Activated T-helper 1 cell treated with Interleukin-2 at 50 U/mL for 16 hours (primary cell): Measurements from ENCODE around the gene PRR36.
"Not testable (repeated sequence)": the region's sequence is repeated elsewhere in the genome, so short reads cannot be mapped to it uniquely, and the experiment has no call there.

Source experiments
- DNase-seq: peaks from one replicate; pipeline ENCODE4 v3.0.0-alpha.2; 2020; ENCODE audit warnings: low read depth

PRR36 gene

GRCh38 chr19:7859831-7860713 lies 14.1 kb downstream of the PRR36 start:
- no peak for DNase-seq

DNA sequence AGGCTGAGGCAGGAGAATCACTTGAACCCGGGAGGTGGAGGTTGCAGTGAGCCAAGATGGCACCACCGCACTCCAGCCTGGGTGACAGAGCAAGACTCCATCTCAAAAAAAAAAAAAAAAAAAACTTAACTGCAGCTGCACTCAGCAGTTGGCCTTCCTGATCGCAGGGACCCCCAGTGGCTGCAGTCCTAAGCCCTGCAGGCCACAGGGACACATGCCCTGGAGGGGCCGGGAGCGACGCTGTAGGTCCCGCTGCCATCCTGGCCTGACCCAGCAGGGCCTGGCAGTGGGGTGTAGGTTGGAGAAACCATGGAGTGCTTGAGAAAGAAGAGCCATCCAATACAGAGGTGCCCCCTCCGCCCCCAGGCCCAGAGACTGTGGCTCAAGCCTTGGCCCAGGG lies 15.1 kb downstream of the PRR36 start:
- not testable (repeated sequence) for DNase-seq

- DNase-seq: no peak
Observed at GRCh38 chr19:7858109-7858770, 15.9 kb downstream of the PRR36 start.

DNA sequence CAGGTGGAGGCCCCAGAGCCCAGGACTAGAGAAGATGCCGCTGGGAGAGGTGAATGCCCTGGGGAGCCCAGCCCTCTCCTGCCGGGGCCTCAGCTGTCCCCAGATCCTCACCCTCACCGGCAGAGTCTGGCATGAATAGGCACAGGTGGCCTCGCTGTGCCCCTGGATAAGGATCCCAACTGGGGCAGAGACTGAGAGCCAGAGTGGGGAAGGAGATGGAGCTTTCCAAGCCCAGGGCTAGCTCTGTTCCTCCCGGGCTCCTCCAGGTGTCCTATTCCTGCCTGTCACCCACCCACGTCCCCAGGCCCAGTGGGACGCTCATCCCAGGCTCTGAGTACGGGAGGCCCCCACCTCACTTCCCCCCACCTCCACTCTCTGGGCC lies 16.5 kb downstream of the PRR36 start:
- DNase-seq: no peak

DNA sequence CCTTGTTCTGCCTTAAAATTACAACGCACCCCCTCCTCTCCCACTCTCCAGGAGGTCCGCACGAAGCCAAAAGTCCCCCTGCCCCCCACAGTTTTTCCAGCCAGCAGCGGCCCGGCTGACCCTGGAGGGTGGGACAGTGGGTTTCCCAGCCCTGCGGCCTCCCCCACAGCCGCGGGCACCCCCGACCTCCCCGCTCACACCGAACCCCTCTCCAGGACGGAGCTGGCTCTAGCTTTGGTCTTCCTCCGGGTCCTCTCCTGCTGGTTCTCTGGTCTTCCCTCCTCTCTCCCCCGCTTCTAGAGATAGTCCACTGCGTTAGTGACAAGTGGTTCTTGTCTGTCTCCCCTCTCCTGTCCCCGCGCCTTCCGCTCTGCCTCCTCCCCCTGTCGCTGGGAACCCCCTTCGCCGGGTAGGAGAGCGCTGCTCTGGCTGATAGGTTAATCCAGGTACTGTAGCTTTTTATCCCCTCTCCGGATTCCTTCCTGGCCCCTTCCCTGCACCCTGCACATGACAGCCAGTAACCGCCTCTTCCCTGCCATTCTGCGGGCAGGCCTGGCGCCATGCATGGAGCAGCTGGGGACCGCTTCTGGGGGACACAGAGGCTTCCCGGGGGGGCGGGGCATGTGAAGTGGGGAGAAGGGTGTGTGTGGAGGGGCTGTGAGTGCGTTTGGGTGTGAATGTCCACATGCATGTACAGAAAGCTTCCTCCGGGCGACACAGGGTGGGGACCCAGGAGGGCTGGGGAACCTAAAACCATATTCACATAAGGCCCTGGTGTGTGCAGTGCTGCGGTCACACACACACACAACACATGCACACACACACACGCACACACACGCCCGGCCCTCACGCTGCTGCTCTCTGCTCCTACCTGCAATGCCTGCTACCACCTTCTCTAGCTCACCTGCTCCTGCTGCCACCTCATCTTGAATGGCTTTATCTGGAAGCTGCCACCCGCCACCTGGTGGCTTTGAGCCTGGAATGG lies 17.2 kb downstream of the PRR36 start:
- no peak for DNase-seq

DNA sequence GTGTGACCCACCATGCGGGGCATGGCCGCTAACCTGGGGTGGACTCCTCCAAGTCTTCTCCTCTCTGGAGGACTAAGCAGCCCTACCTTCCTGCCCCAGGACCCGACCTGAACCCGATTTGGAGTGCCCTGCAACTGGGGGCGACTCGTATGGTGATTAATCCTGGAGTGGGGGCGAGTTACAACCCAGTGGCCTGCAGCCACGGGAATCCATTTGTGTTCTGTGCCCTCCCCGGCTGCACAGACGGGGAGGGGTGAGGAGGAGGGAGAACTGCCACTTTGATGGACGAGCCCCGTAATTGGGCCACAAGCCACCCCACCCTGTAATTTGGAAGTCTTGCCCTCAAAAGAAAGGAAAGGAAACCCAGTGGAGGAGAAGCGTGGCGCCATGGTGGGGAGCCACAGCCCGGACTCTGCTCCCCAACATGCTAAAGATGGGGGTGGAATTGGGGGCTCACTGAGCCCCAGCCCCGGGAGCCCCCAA lies 18.0 kb downstream of the PRR36 start:
- no peak for DNase-seq

DNA sequence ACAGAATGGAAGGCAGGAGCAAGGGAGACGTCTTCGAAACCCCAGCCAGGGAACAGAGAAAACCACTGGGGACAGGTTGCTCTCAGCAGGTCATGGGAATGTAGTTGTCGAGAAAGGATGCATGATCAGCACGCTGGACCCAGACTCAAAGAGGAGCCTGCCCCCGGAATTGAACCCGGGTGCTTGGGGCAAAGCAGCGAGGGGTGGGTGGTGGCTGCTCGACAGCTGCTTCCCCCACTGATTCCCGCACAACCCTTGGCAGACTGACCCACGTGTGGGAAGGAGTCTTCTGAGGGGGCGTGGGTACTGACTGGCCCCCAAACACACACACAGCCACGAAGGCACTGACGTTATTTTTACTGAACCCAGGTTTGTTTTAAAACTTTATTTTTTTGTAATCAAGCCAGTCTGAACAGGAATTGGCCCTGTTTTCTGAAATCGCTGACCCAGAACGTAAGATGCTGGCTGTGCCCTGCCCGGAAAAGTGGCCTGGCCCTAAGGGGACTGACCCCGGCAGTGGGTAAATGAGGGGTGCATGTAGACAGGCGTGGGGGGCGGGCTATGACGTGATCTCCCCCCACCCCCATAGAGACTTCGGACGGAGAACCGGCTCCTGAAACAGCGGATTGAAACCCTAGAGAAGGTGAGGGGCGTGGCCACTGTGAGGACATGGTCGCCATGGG lies 18.6 kb downstream of the PRR36 start:
- DNase-seq: no peak

DNA sequence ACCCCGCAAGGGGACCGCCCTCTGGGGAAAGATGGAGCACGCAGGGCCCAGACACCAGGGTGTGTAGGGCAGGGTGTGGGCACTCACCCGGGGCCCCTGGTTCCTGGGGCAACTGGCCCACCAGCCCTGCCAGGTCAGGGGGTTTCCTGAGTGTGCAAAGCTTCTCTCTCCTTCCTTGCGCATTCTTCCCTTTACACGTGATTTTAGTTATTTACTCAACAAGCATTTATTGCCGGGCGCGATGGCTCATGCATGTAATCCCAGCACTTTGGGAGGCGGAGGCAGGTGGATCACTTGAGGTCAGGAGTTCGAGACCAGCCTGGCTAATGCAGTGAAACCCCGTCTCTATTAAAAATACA lies 20.4 kb downstream of the PRR36 start:
- DNase-seq: no peak

DNA sequence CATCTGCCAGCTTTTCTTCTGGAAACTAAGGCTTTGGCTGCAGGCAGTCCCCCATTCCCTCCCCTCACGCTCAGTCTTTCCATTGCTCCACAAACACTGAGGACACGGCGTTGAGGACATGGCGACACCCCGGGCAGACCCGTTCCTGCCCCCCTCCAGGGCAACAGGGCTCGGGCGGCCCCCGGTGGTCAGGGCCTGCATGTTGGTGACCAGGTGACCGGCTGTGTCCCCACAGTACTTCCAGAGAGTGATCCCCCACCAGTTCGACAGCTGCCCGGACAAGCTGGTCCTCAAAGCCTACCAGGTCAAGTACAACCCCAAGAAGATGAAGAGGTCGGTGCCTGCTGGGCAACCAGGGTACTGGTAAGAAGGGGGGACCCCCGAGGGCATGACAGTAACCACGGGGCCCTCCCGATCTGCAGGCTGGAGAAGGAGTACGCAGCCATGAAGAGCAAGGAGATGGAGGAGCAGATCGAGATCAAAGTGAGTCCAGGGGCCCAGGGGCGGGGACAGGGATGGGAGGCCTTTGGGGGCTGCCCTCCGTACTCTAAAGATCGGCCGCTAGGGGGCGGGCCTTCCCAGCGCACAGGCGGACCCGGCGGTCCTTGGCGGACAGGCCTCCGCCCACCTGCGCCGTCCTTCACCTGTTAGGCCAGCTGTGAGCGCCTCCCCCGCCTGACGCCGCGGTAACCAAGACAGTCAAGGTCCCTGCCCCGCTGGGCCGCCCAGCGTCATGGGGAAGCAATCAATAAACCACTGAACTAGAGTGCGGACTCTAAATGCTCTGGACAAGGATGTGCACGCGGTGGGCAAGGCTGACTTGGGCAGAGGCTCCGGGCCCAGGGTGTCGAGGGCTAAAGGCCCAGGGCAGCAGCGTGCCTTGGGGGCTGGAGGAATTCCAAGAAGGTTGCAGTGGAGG lies 21.1 kb downstream of the PRR36 start:
- peak; percentile 42 for DNase-seq

DNA sequence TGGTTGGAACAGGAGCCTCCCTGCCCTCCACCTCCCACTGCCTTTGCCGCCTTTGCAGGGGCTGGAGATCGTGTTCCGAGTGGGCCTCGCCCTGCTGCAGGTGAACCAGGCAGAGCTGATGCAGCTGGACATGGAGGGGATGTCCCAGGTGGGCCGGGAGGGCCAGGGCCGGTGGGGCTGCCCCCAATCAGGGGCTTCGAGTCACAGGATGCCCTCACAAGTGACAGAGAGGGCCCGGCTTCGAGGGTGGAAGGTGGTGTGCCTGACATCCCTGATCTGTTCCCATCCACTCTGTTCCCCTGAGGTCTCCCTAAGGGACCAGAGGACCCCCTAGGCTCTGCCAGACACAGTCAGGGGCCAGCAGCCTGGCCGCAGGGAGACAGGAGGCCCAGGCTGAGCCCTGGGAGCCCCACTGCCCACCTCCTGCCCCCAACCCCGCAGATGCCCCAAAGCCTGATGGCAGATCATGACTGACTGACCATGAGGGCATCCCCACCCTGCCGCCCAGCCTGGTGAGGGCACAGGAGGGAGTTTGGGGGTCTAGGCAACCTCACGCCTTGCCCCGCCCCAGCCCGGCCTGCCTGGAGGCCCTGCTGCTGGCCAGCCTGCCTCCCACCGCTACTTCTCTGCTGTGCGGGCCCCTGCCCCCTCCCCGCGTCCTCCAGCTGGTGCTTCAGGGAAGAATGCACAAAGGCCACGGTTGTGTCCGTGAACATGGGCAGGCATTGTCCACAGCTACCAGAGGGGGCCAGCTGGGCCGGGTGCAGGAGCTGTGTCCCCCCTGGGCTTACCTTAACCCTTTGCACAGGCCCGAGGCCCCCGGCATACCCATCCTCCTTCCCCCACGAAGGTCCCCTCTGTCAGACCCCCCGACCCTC lies 22.3 kb downstream of the PRR36 start:
- DNase-seq: no peak

DNA sequence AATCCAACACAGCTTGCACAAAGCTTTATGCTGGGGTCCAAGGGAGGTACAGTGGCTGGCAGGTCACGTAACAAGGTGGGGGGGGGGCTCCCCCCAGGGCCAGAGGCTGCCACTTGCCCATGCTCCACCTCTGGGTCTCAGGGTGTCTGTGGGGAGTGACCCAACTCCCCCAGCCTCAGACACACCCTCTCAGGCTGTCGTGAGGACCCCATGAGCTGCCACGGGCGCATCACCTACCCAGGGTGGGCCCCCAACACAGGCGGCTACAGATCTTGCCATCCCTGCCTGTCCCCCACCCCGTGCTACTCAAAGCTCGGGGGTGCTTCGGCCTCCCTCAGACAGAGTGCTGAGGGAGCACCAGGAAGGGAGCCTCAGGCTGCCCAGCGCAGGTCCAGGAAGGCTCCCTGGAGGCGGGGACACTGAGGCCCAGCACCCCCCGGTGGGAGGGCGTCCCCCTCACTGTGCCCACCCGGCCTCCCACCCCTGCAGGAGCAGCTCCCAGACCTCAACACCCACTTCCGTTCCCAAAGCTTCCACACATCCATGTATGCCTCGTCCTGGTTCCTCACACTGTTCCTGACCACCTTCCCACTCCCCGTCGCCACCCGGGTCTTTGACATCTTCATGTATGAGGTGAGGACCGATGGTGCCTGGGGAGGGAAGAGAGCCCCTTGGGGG lies 23.1 kb downstream of the PRR36 start:
- DNase-seq: no peak

- DNase-seq: no peak
Observed at GRCh38 chr19:7850000-7850813, 24.0 kb downstream of the PRR36 start.

- no peak for DNase-seq
Observed at GRCh38 chr19:7849631-7849999, 24.6 kb downstream of the PRR36 start.

GRCh38 chr19:7848779-7849457 lies 25.3 kb downstream of the PRR36 start:
- DNase-seq: no peak

- no peak for DNase-seq
Observed at GRCh38 chr19:7847664-7848063, 26.5 kb downstream of the PRR36 start.

DNA sequence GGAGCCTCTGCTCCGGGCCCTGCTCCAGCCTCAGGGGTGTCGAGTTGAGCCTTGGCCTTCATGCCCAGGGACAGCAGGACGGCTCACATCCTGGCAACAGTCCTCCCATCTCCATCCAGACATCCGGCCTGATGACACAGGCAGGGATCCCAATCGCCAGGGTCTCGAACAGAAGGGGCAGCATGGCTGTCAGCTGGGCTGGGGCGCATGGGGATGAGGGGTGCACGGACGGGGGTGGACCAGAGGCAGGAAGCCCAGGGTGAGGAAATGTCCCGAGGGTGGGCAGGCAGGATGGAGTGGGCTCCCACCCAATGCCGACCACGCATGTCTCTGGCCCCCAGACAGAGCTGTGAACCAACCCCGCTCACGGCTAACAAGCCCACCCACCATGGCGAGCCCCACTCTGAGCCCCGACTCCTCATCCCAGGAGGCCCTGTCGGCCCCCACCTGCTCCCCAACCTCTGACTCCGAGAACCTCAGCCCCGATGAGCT lies 28.0 kb downstream of the PRR36 start:
- no peak for DNase-seq

DNA sequence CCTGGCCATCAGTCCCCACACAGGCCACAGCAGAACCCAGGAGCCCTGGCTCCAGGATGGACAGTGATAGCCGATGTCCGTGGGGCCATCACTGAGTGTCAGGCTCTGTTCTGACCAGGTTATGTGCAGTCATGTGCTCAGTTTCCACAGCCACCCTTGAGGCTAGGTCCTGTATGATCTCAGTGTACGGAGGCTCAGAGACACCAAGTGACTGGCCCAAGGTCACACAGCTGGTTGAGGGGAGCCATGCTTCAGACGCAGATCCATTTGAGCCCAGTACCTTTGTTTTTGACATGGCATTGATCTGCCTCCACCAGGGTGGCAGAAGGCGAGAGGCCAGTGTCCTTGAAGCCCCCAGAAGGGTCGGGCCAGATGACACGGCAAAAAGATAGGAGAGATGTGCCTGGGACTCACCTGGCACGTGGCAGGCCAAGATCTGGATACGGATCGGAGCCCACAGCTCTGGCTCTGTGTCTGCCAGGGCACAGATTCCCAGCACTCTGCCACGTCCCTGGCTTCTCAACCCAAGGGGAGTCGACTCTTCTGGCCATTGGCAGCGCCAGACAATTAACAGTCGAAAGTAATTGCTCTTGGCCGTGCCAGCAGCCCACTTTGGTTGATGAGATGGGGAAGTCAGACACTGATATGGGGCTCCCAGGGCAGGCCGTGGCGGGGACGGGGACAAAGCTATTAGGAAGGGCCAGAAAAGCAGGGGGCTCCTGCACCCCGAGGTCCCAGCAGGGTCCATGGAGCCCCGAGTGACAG lies 28.6 kb downstream of the PRR36 start:
- no peak for DNase-seq
